ENCODE results near the gene LDLRAD3. TPM values are rescaled to one million over a fixed set of nuclear protein-coding genes. Genes with fewer than 3 reads are reported as not detected.

LDLRAD3 gene
- total RNA-seq, 1 donor from 2014 or later = 21.6 TPM

- H3K27ac ChIP-seq = no peak overlapping the region
- no peak for DNase-seq (ENCODE audit: low spot score in 2 of 2)
- intact Hi-C loops (cut with DNase I) = loop anchor here (10.0 kb wide), 1 partner anchor 217 kb away; no protein-coding TSS in a partner anchor
- no peaks in the 10 kb centered on the region for H3K27me3 ChIP-seq
- no peak for TF ChIP-seq CTCF (IDR thresholded peaks at IDR 0.05)
- no peaks in the 10 kb centered on the region for H3K4me1 ChIP-seq
- no peaks in the 10 kb centered on the region for H3K9me3 ChIP-seq
- no peaks in the 10 kb centered on the region for H3K36me3 ChIP-seq
- no peak overlapping the region for H3K4me3 ChIP-seq
These were observed 103.5 kb downstream of the LDLRAD3 start for GRCh38 chr11:36047344-36047743.

GRCh38 chr11:36048496-36049247 is 104.8 kb downstream of the LDLRAD3 start:
- H3K4me1 ChIP-seq = no peaks in the 10 kb centered on the region
- no peaks in the 10 kb centered on the region for H3K36me3 ChIP-seq
- no peak overlapping the region for H3K27ac ChIP-seq
- intact Hi-C loops (cut with DNase I) = loop anchor here (10.0 kb wide), 1 partner anchor 216 kb away; no protein-coding TSS in a partner anchor
- H3K9me3 ChIP-seq = no peaks in the 10 kb centered on the region
- no peaks in the 10 kb centered on the region for H3K27me3 ChIP-seq
- no peak for DNase-seq (ENCODE audit: low spot score in 2 of 2)
- H3K4me3 ChIP-seq = no peak overlapping the region
- no peak for TF ChIP-seq CTCF (IDR thresholded peaks at IDR 0.05)

GRCh38 chr11:36051235-36052144 is 107.6 kb downstream of the LDLRAD3 start:
- H3K9me3 ChIP-seq = no peaks in the 10 kb centered on the region
- no peaks in the 10 kb centered on the region for H3K27me3 ChIP-seq
- intact Hi-C loops (cut with DNase I) = no loop called here
- no peaks in the 10 kb centered on the region for H3K36me3 ChIP-seq
- TF ChIP-seq CTCF (IDR thresholded peaks at IDR 0.05) = no peak
- H3K27ac ChIP-seq = no peak overlapping the region
- H3K4me1 ChIP-seq = no peaks in the 10 kb centered on the region
- DNase-seq (ENCODE audit: low spot score in 2 of 2) = no peak
- no peak overlapping the region for H3K4me3 ChIP-seq

- no peak for TF ChIP-seq CTCF (IDR thresholded peaks at IDR 0.05)
- H3K27ac ChIP-seq = no peak overlapping the region
- intact Hi-C loops (cut with DNase I) = no loop called here
- no peaks in the 10 kb centered on the region for H3K9me3 ChIP-seq
- no peak for DNase-seq (ENCODE audit: low spot score in 2 of 2)
- no peak overlapping the region for H3K4me3 ChIP-seq
- H3K27me3 ChIP-seq = no peaks in the 10 kb centered on the region
- H3K36me3 ChIP-seq = no peaks in the 10 kb centered on the region
- no peaks in the 10 kb centered on the region for H3K4me1 ChIP-seq
These were observed 109.4 kb downstream of the LDLRAD3 start for GRCh38 chr11:36053281-36053680.

DNA sequence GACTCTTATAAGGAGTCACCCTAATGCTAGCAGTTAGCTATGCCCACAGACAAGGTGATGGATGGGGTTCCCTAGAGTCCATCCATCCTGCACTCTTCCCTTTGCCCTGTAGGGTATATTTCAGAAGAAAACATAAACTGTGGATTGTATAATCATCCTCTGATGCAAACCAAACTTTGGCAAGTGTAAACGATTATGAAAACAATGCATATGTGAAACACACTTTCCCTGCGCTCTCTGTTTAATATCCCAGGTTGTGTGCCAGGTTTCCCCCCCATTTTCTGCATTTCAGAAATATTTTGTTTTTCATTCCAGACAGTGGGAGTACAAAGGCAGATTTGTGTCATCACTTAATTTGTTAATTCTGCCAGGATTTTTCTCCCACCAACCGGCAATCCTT is 110.0 kb downstream of the LDLRAD3 start:
- Histone ChIP-seq H3K4me3 (no peak overlapping the region), H3K36me3 (no peaks in the 10 kb centered on the region), H3K9me3 (no peaks in the 10 kb centered on the region), H3K27ac (no peak overlapping the region), H3K4me1 (no peaks in the 10 kb centered on the region), H3K27me3 (no peaks in the 10 kb centered on the region)
- DNase-seq (ENCODE audit: low spot score in 2 of 2) = no peak
- no peak for TF ChIP-seq CTCF (IDR thresholded peaks at IDR 0.05)
- intact Hi-C loops (cut with DNase I) = no loop called here
